Thyroid gland (tissue), 4 donors: ENCODE results near the gene QPCT. TPM values are rescaled to one million over a fixed set of nuclear protein-coding genes. Genes with fewer than 3 reads are reported as not detected.
"Not testable (repeated sequence)": the region's sequence is repeated elsewhere in the genome, so short reads cannot be mapped to it uniquely, and the experiment has no call there.

ENCODE experiments used
- DNase-seq, 2 donors: peaks; one replicate each; pipeline ENCODE4 v3.0.0-alpha.2; 2019
- H3K27ac ChIP-seq, 3 donors: fragments of 200-600 bp; sonication (generic); 1 replicate in 2 of 3; 2 replicates in 1 of 3; pipeline ENCODE4 v1.5.1; 2016 to 2019; ENCODE audit warnings: mild to moderate bottlenecking in 1 of 3, moderate library complexity in 1 of 3
- H3K27me3 ChIP-seq: fragments of 200-600 bp; sonication (generic); one replicate; pipeline ENCODE4 v1.5.1; 2019
- H3K36me3 ChIP-seq, 2 donors: fragments of 200-600 bp; sonication (generic); one replicate each; pipeline ENCODE4 v1.5.1; 2016 to 2019
- H3K4me1 ChIP-seq, 2 donors: fragments of 200-600 bp; sonication (generic); one replicate each; pipeline ENCODE4 v1.5.1; 2017 to 2019
- H3K4me3 ChIP-seq, 3 donors: fragments of 200-600 bp; sonication (generic); replicated peaks in 1 of 3; 1 replicate in 2 of 3; 2 replicates in 1 of 3; pipeline ENCODE4 v1.5.1; 2016; ENCODE audit warnings: mild to moderate bottlenecking in 1 of 3
- H3K9me3 ChIP-seq: fragments of 200-600 bp; sonication (generic); one replicate; pipeline ENCODE4 v1.5.1; 2017
- POLR2A ChIP-seq, 2 donors: fragments of 450-650 bp; IDR thresholded peaks; one replicate each; pipeline ENCODE4 v1.6.1; 2017; ENCODE audit warnings: antibody characterized with exemption in 2 of 2, mild to moderate bottlenecking in 2 of 2, moderate library complexity in 1 of 2
- WGBS, 2 donors: methylation state at CpG; one replicate each; pipeline ENCODE4 v1.1.5; 2017; 5-methylcytosine and 5-hydroxymethylcytosine counted together
- intact Hi-C: fragments of 100-400 bp; cut with DNase I; formaldehyde crosslinking; loops from one replicate; pipeline ENCODE4 v1.15.1; 2023
- total RNA-seq, 4 donors: library from RNA; depleted of rRNA; stranded (reverse); fragments of >200 nt; gene quantifications; one replicate each; pipeline ENCODE4 v1.2.3, GENCODE V29; 2016
- TF ChIP-seq, protein P1 (sequence below), 6 experiments: fragments of 200-600 bp in 3 of 6; fragments of 450-650 bp in 3 of 6; sonication (generic) in 3 of 6; IDR thresholded peaks; one replicate each; pipeline ENCODE4 v1.5.1; 2016 to 2019; ENCODE audit warnings: antibody characterized with exemption in 6 of 6, mild to moderate bottlenecking in 2 of 6, inconsistent platforms in 1 of 6, moderate library complexity in 1 of 6

Gene QPCT
- 1 to 10 TPM; 1.0 to 6.0 (median 4.3) TPM for total RNA-seq

DNA sequence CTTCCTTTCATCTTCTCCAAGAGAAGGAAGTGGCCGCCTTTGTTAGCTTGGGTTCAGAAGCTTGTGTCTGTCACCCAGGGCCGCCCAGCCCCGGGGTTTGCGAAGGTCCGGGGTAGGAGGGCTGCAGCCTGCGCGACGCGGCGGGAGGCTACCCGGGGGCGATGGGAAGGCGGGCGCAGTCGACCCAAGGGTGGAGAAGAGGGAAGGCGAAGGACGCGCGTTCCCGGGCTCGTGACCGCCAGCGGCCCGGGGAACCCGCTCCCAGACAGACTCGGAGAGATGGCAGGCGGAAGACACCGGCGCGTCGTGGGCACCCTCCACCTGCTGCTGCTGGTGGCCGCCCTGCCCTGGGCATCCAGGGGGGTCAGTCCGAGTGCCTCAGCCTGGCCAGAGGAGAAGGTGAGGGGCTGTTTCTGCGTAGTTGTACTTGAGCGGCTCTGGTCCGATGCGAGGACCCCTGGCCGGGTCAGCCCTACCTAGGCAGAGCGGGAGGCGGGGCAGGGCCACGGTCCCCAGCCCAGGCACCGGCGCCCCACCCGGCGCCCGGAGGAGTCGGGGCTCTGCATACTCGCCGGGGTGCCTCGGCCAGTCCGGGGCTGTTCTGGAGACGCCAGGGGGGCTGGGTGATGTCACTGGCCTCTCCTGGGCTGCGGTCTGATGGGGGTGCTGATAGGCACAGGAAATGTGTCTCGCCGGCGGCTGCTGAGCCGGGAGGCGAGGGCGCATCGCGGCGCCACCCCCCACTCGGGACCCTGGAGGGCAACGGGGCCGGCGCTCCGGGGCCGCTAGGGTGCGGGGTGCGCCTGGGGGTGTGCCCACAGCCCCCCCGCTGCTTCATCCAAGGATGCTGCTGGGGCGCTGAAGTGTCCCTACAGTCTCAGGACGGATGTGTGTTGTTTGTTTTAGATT lies at the start of gene QPCT:
Gene QPCT, plus strand, starts transcription at position 178 of the 909 bp plus-strand sequence. Its CDS starts 102 bp downstream, at position 280.
- Histone ChIP-seq H3K27ac (no peak within 1 kb of the TSS), H3K4me1 (peaks cover 8 to 10% of the 10 kb centered on the region in 2 donors), H3K4me3 (peak within 1 kb of the TSS; percentile 41 to 56 (median 50)), H3K36me3 (no peaks in the 10 kb centered on the region), H3K27me3 (no peaks in the 10 kb centered on the region), H3K9me3 (no peaks in the 10 kb centered on the region)
- no peak for TF ChIP-seq POLR2A (IDR thresholded peaks at IDR 0.05)
- TF ChIP-seq, protein P1, sequence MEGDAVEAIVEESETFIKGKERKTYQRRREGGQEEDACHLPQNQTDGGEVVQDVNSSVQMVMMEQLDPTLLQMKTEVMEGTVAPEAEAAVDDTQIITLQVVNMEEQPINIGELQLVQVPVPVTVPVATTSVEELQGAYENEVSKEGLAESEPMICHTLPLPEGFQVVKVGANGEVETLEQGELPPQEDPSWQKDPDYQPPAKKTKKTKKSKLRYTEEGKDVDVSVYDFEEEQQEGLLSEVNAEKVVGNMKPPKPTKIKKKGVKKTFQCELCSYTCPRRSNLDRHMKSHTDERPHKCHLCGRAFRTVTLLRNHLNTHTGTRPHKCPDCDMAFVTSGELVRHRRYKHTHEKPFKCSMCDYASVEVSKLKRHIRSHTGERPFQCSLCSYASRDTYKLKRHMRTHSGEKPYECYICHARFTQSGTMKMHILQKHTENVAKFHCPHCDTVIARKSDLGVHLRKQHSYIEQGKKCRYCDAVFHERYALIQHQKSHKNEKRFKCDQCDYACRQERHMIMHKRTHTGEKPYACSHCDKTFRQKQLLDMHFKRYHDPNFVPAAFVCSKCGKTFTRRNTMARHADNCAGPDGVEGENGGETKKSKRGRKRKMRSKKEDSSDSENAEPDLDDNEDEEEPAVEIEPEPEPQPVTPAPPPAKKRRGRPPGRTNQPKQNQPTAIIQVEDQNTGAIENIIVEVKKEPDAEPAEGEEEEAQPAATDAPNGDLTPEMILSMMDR (IDR thresholded peaks at IDR 0.05): no peak
- peak; percentile 57 to 59 for DNase-seq
- WGBS, 2 donors: 1 to 3% methylated on average over 27 to 54 of the region's 73 CpGs
- intact Hi-C loops: no loop called here

DNA sequence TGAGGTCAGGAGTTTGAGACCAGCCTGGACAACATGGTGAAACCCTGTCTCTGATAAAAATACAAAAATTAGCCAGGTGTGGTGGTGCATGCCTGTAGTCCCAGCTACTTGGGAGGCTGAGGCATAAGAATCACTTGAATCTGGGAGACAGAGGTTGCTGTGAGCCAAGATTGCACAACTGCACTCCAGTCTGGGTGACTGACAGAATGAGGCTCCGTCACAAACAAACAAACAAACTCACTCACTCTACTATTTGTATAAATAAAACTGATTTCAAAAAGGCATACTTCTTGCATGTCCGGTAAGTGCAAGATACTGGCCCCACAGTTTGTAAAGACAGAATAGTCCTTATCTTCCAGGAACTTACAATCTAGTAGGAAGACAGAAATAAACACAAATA lies 49.6 kb upstream of the QPCT start:
- intact Hi-C loops, H3K4me1 ChIP-seq, H3K4me3 ChIP-seq, H3K27me3 ChIP-seq, H3K27ac ChIP-seq, DNase-seq, H3K9me3 ChIP-seq, H3K36me3 ChIP-seq: not testable (repeated sequence)
- 95 to 97% methylated on average over 2 of the region's 2 CpGs for WGBS, 2 donors

DNA sequence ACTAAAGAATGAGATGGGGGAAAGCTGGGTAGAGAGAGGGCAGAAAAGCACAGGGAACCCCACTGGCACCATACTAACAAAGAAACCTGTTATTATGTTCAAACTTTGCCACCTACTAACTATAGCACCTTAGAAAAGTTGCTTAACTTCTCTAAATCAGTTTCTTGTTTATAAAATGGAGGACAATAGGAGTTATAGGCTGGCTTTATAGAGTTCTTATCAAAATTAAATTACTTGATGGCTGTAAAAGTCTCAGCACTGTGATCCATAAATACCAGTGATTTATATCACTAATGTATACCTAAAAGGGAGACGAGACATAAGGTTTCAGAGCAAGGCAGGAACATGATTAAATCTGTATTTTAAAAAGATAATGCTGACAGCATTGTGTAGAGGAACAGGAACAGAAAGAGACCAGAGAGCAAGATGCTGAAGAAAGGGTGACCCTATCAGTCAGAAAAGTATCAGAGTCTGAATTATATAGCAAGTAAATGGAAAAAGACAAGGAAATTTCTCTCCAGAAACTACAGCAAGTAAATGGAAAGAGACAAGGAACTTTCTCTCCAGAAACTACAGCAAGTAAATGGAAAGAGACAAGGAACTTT lies 48.9 kb upstream of the QPCT start:
- WGBS, 2 donors: 95 to 96% methylated on average over 1 of the region's 1 CpG
- Histone ChIP-seq H3K4me3 (no peak overlapping the region), H3K36me3 (peaks cover 0 to 4% of the 10 kb centered on the region in 2 donors), H3K27ac (no peak overlapping the region), H3K4me1 (no peaks in the 10 kb centered on the region), H3K27me3 (no peaks in the 10 kb centered on the region), H3K9me3 (no peaks in the 10 kb centered on the region)
- TF ChIP-seq POLR2A (IDR thresholded peaks at IDR 0.05): no peak
- TF ChIP-seq, protein P1 (IDR thresholded peaks at IDR 0.05): no peak
- no peak for DNase-seq
- intact Hi-C loops: no loop called here

DNA sequence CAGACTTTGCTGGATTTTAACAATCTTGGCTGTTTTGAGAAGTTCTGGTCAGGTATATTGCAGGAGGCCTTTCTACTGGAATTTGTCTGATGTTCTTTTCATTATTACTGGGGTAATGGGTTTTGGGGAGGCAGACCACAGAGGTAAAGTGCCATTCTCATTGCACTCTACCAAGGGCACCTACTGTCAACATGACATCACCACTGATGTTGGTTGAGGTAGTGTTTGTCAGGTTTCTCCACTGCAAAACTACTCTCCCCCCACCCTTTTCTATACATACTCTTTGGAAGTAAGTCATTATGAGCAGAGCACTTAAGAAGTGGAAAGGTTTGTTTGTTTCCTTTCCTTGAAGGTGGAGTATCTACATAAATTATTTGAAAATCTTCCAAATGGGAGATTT lies 46.8 kb upstream of the QPCT start:
- H3K4me3 ChIP-seq: no peak overlapping the region
- H3K27me3 ChIP-seq: no peaks in the 10 kb centered on the region
- no peak overlapping the region for H3K27ac ChIP-seq
- TF ChIP-seq, protein P1 (IDR thresholded peaks at IDR 0.05): no peak
- no peak for TF ChIP-seq POLR2A (IDR thresholded peaks at IDR 0.05)
- no peak for DNase-seq
- intact Hi-C loops: no loop called here
- peaks cover 0 to 4% of the 10 kb centered on the region in 2 donors for H3K36me3 ChIP-seq
- H3K4me1 ChIP-seq: no peaks in the 10 kb centered on the region
- no peaks in the 10 kb centered on the region for H3K9me3 ChIP-seq

DNA sequence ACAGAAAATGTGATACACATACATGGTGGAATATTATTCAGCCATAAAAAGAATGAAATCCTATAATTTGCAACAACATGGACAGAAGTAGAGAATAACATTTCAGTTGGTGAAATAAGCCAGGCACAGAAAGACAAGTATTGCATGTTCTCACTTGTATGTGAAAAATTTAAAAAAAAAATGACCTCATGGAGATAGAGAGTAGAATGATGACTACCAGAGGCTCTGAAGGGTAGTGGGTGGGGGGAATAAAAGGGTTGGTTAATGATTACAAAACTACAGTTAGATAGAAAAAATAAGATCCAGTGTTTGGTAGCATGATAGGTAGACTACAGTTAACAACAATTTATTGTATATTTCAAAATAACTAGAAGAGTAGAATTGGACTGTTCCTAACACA lies 44.3 kb upstream of the QPCT start:
- Histone ChIP-seq H3K36me3 (no peaks in the 10 kb centered on the region), H3K4me3 (no peak overlapping the region), H3K9me3 (no peaks in the 10 kb centered on the region), H3K27me3 (no peaks in the 10 kb centered on the region), H3K27ac (no peak overlapping the region), H3K4me1 (no peaks in the 10 kb centered on the region)
- intact Hi-C loops: no loop called here
- no peak for DNase-seq
- TF ChIP-seq, protein P1 (IDR thresholded peaks at IDR 0.05): no peak
- no peak for TF ChIP-seq POLR2A (IDR thresholded peaks at IDR 0.05)
